Measurements from ENCODE around the gene PTGER1.

PTGER1 gene

DNA sequence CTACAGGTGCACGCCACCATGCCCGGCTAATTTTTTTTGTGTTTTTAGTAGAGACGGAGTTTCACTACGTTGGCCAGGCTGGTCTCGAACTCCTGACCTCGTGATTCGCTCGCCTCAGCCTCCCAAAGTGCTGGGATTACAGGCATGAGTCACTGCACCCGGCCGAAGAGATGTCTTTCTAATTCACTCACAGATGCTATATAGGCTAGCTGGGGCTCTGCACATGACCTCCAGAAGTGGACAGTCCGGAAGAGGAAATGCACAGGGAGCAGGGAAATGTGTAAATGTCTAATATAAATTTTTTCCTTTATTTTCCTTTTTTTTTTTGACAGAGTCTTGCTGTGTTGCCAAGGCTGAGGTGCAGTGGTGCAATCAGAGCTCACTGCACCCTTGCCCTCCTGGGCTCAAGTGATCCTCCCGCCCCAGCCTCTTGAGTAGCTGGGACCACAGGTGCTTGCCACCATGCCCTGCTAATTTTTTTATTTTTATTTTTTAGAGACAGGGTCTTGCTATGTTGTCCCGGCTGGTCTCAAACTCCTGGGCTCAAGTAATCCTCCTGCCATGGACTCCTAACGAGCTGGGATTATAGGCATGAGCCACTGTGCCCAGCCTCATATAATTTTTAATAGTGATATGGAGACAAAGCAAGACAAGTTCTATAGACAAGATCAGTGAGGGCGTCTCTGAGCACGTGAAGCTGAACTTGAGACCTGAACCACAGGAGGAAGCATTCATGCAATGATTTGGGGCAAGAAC is 12.4 kb upstream of the PTGER1 start:
- ATAC-seq: no peak
- no peak overlapping the region for H3K27ac Mint-ChIP-seq
- peaks cover 13% of the 10 kb centered on the region for H3K4me1 Mint-ChIP-seq
- DNase-seq: no peak
- H3K4me3 Mint-ChIP-seq: no peak overlapping the region
- H3K27me3 Mint-ChIP-seq: no peaks in the 10 kb centered on the region
- H3K9me3 Mint-ChIP-seq: no peaks in the 10 kb centered on the region

GRCh38 chr19:14482172-14482941 is 7.2 kb upstream of the PTGER1 start:
- Mint-ChIP-seq H3K9me3 (no peaks in the 10 kb centered on the region), H3K27me3 (no peaks in the 10 kb centered on the region), H3K27ac (no peak overlapping the region), H3K4me3 (no peak overlapping the region), H3K4me1 (peaks cover 22% of the 10 kb centered on the region)
- DNase-seq: no peak
- no peak for ATAC-seq

- Mint-ChIP-seq H3K4me1 (peaks cover 21% of the 10 kb centered on the region), H3K9me3 (no peaks in the 10 kb centered on the region), H3K27ac (no peak overlapping the region), H3K27me3 (no peaks in the 10 kb centered on the region), H3K4me3 (no peak overlapping the region)
- DNase-seq: no peak
- ATAC-seq: no peak
These were observed 5.5 kb upstream of the PTGER1 start for GRCh38 chr19:14480700-14481079.

DNA sequence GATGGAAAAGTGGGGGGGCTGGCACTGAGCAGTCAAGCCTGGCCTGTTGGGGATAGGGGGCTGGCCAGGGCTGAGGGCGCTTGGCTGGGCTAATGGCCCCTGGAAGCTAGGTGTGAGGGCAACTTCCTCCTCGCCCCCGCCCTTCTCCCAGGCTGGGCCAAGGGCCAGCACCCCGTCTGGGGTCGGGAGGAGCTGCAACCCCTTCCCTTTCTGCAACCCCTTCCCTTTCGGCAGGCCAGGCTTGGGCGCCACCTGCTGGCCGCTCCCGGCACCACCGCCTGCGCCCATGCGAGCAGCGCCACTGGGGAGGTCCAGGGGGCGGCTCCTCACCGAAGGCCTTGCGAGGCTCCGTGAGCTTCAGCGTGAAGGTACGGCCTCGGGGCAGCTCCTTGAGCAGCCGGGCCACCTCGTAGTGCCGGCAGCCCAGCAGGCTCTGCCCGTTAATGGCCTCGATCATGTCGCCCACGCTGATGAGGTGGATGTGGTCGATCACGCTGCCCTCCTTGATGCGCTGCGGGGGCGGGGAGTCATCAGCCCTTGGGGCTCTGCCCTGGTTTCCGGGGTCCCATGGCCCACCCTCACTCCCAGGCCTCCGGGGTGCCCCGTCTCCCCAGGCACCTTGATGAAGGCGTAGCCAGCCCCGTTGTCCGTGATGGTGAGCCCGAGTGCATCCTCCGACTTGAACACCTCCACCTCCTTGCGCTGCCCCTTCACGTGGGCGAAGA is 5.0 kb upstream of the PTGER1 start:
- Mint-ChIP-seq H3K4me3 (no peak overlapping the region), H3K27ac (no peak overlapping the region), H3K27me3 (peaks cover 5% of the 10 kb centered on the region), H3K9me3 (no peaks in the 10 kb centered on the region), H3K4me1 (peaks cover 27% of the 10 kb centered on the region)
- ATAC-seq (peak; percentile 61), DNase-seq (peak; percentile 73 to 79)

DNA sequence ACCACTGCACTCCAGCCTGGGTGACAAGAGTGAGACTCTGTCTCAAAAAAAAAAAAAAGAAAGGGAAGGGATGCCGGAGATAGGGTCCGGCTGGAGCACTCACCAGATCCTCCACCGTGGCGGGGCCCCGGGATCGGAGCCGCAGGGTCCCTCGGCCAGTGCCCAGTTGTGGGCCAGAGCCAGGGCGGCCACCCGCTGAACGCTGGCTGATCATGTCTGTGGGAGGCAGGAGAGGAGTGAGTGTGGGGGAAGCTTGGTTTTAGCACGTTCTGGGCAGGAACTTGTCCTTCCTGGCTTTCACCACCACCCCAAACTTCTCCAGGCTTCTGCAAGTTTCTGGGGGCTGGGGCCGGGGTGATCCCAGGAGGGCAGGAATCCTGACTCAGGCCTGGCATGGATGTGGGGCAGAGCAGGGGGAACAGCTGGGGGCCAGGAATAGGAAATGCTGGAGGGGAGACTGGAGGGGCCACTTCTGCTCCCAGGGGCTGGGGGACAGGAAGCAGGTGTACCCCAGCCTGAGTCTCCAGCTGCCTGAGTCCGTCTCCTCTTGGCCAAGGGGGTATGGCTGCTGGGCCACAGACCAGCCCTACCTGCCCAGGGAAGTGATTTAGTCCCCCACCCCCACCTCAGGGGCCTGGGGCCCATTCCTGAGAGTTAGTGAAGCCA is 4.3 kb upstream of the PTGER1 start:
- H3K4me1 Mint-ChIP-seq: peaks cover 34% of the 10 kb centered on the region
- DNase-seq (no peak), ATAC-seq (no peak)
- peaks cover 12% of the 10 kb centered on the region for H3K27me3 Mint-ChIP-seq
- no peak overlapping the region for H3K27ac Mint-ChIP-seq
- H3K9me3 Mint-ChIP-seq: no peaks in the 10 kb centered on the region
- H3K4me3 Mint-ChIP-seq: no peak overlapping the region

DNA sequence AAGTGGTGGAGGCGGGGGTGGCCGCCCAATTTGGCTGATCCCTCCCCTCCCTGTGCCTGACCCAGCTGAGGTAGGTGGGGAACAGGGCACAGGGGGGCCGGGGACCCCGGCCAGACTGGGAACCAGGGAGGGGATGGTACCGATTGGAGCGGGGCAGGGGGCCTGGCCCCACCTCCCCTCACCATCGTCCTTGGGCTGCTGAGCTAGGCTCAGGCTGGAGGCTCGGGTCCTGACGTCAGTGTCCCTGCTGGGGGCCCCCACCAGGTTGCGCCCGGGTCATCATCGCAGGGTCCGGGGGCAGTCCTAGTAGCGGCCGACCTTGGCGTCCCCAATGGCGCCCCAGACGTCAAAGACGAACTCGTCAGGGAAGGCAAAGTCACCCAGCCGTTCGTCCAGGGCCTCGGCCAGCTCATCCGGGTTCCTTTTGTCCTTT is 3.0 kb upstream of the PTGER1 start:
- H3K27ac Mint-ChIP-seq: no peak overlapping the region
- H3K9me3 Mint-ChIP-seq: no peaks in the 10 kb centered on the region
- ATAC-seq: no peak
- H3K4me1 Mint-ChIP-seq: peaks cover 41% of the 10 kb centered on the region
- no peak for DNase-seq
- H3K4me3 Mint-ChIP-seq: no peak overlapping the region
- H3K27me3 Mint-ChIP-seq: peaks cover 23% of the 10 kb centered on the region

- no peak overlapping the region for H3K27ac Mint-ChIP-seq
- H3K9me3 Mint-ChIP-seq: no peaks in the 10 kb centered on the region
- no peak for ATAC-seq
- no peak overlapping the region for H3K4me3 Mint-ChIP-seq
- H3K27me3 Mint-ChIP-seq: peaks cover 29% of the 10 kb centered on the region
- DNase-seq: no peak
- peaks cover 47% of the 10 kb centered on the region for H3K4me1 Mint-ChIP-seq
These were observed 2.4 kb upstream of the PTGER1 start for GRCh38 chr19:14477418-14478112.

DNA sequence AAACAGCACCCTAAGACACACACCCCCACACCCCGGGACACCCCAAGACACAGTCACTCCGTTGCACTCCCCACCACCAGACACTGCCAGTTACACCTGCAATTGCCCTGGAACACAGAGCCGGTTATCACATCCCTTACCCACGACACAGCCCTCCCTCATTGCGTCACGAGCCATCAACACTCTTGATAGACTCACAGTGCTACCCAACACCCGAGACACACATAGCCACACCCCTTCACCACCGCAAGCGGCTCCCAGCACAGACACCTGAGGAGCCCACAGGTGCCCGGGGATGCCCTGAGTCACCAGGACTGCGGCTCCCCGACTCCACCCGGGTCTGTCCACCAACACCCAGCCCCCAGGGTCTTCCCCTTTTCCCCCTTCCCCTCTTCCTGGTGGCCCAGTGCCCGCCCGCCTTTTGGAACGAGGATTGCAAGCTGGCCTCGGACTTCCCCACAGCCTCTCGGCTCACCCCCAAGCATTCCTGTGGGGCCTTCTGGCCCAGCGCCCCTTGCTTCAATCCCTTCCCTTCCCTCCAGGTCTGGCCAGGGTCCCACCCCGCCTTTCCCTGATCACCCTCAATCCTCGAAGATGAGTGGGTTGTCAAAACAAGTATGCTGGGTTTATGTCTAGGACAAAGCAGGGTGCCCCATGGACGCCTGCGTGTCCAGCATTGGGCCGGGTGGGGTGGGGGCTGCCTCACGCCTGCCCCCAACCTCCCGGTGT is 1.7 kb upstream of the PTGER1 start:
- ATAC-seq (no peak), DNase-seq (no peak)
- Mint-ChIP-seq H3K27me3 (peaks cover 33% of the 10 kb centered on the region), H3K9me3 (no peaks in the 10 kb centered on the region), H3K4me1 (peaks cover 54% of the 10 kb centered on the region), H3K4me3 (no peak overlapping the region), H3K27ac (no peak overlapping the region)

- ATAC-seq (no peak), DNase-seq (no peak)
- no peak overlapping the region for H3K4me3 Mint-ChIP-seq
- H3K27ac Mint-ChIP-seq: no peak overlapping the region
- H3K4me1 Mint-ChIP-seq: peaks cover 57% of the 10 kb centered on the region
- peaks cover 33% of the 10 kb centered on the region for H3K27me3 Mint-ChIP-seq
- H3K9me3 Mint-ChIP-seq: no peaks in the 10 kb centered on the region
These were observed 1.1 kb upstream of the PTGER1 start for GRCh38 chr19:14476327-14476672.

- peak overlapping the region; percentile 38 to 72 for H3K4me3 Mint-ChIP-seq
- no peaks in the 10 kb centered on the region for H3K9me3 Mint-ChIP-seq
- H3K27me3 Mint-ChIP-seq: peaks cover 33% of the 10 kb centered on the region
- peaks cover 48% of the 10 kb centered on the region for H3K4me1 Mint-ChIP-seq
- DNase-seq (no peak), ATAC-seq (no peak)
- H3K27ac Mint-ChIP-seq: no peak overlapping the region
These were observed 327 bp downstream of the PTGER1 start for GRCh38 chr19:14474827-14475226.

DNA sequence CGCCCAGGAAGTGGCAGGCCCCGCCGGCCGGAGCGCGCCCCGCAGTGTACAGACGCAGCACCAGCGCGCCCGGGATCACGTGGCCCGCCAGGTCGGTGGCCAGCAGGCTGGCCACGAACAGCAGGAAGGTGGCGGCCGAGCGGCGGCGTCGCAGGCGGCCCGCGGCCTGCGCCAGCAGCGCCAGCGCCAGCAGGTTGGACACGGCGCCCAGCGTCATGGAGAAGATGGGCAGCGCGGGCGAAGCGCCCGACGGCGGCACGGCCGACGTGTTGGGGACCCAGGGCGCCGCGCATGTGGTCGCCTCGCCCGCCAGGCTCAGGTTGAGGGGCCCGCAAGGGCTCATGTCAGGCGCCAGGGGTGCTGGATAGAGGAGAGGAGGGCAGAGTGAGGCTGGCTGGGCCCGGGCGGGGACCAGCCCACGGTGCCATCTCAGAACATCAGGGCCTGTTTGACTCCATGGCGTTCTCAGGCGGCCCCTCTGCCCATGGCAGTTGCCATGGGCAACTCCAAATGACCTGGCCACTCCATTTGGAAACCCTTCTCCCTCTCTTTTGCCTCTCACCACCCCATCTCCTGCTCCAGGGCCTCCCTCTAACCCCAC is 1.1 kb downstream of the PTGER1 start:
- DNase-seq: no peak
- peak overlapping the region; percentile 38 to 72 for H3K4me3 Mint-ChIP-seq
- H3K27ac Mint-ChIP-seq: peak overlapping the region in 1 of 2 donors; percentile 75

DNA sequence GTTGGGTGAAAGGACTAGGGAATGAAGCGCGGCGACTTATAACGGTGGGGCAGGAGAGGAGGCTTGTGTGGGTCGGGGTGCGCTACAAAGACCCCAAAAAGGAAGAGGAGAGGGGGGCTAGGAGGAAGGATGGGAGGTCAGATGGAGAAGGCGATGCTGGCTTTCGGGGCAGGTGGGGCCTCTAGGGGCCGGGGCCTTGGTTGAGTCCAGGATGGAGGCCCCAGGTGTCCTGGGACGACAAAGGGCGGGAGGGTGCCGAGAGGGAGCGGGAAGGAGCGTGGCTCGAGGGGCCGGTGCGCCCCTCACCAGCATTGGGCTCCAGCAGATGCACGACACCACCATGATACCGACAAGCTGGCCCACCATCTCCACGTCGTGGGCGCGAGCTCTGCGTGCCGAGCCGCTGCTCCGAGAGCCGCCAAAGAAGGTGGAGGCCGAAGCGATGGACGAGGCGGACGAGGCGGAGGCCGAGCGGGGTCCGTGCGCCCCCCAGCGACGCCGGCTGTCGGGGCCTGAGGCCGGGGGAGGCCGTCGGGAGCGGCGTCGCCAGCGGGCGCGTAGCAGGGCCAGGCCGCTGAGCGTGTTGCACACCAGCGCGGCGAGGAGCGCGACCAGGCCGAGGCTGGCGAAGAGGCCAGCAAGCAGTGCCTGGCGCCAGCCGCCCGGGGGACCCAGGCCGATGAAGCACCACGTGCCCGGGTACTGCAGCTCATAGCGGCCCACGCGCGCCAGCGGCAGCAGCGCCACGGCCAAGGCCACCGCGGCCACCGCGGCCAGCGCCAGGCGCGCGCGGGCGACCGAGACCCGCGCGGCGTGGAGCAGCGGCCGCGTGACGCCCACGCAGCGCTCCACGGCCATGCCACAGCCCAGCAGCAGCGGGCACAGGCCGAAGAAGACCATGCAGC is 1.8 kb downstream of the PTGER1 start:
- DNase-seq (no peak), ATAC-seq (no peak)
- peaks cover 33% of the 10 kb centered on the region for H3K27me3 Mint-ChIP-seq
- H3K4me1 Mint-ChIP-seq: peaks cover 48% of the 10 kb centered on the region
- H3K9me3 Mint-ChIP-seq: no peaks in the 10 kb centered on the region
- H3K27ac Mint-ChIP-seq: peak overlapping the region in 1 of 2 donors; percentile 49
- peak overlapping the region; percentile 62 to 66 for H3K4me3 Mint-ChIP-seq

More for the DNA sequence above, 1.1 kb downstream of the PTGER1 start:
- Mint-ChIP-seq H3K4me1 (peaks cover 48% of the 10 kb centered on the region), H3K9me3 (no peaks in the 10 kb centered on the region), H3K27me3 (peaks cover 33% of the 10 kb centered on the region)
- ATAC-seq: no peak

- Mint-ChIP-seq H3K4me1 (peaks cover 48% of the 10 kb centered on the region), H3K27me3 (peaks cover 33% of the 10 kb centered on the region), H3K27ac (peak overlapping the region in 1 of 2 donors; percentile 87), H3K4me3 (peak overlapping the region; percentile 62 to 66), H3K9me3 (no peaks in the 10 kb centered on the region)
- ATAC-seq (peak; percentile 68), DNase-seq (peak; percentile 84 to 91)
These were observed 2.8 kb downstream of the PTGER1 start for GRCh38 chr19:14472202-14472938.
